Measurements from ENCODE around the gene KY.

Gene KY

DNA sequence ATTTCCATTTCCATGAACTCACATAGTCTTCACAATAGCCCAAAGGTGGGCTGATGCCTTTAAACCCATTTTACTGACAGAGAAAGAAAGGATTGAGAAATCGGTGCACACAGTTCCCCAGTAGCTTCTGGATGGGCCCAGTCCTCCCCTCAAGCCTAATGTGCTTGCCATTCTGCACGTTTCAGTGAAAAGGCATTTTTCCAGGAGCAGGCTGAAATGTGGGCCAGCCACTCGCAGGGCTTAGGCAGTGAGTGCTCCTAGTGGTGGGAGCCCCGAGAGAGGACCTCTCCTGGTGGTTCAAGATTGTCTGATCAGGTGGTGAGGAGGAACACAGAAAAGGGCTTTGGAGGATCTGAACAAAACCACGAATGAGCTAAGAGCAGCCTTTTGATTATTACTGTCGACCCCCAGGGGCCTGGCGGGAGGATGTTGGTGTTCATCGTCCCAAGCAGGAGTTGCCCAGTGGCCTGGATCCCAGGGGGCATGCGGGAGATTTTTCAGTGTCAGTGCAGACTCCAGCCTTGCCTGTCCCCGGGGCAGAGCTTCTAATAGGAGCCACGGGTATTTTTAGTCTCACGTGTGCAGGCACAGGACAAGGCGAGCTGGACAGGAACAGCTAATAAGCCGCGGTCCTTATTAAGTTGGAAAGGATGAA, 8.7 kb upstream of the KY start:
- Mint-ChIP-seq H3K9me3 (peaks cover 2% of the 10 kb centered on the region), H3K27me3 (no peaks in the 10 kb centered on the region), H3K36me3 (ENCODE audit: low read depth) (no peaks in the 10 kb centered on the region), H3K27ac (no peak overlapping the region), H3K4me1 (ENCODE audit: low read depth) (no peaks in the 10 kb centered on the region), H3K4me3 (no peak overlapping the region)
- no peak for DNase-seq

DNA sequence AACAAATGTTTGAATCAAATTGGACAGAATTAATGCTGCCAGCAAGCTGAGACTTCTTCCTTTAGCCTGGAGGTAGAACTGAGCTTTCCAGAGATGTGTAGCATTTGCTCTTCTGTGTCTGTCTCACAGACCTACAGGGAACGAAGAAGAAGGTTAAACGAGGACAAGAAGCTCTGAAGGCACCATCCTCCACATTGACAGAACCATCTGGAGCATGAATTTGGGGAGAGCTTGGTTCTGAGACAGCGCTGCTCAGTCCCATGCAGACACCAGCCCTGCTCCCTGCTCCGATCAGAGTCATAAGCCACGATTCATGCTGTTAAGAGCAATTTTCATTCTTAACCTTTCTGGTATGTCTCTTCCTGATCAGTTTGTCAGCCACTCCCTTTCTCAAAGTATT, 7.7 kb upstream of the KY start:
- Mint-ChIP-seq H3K27ac (no peak overlapping the region), H3K4me1 (ENCODE audit: low read depth) (no peaks in the 10 kb centered on the region), H3K4me3 (no peak overlapping the region), H3K9me3 (peaks cover 2% of the 10 kb centered on the region), H3K27me3 (peaks cover 4% of the 10 kb centered on the region), H3K36me3 (ENCODE audit: low read depth) (no peaks in the 10 kb centered on the region)
- no peak for DNase-seq

DNA sequence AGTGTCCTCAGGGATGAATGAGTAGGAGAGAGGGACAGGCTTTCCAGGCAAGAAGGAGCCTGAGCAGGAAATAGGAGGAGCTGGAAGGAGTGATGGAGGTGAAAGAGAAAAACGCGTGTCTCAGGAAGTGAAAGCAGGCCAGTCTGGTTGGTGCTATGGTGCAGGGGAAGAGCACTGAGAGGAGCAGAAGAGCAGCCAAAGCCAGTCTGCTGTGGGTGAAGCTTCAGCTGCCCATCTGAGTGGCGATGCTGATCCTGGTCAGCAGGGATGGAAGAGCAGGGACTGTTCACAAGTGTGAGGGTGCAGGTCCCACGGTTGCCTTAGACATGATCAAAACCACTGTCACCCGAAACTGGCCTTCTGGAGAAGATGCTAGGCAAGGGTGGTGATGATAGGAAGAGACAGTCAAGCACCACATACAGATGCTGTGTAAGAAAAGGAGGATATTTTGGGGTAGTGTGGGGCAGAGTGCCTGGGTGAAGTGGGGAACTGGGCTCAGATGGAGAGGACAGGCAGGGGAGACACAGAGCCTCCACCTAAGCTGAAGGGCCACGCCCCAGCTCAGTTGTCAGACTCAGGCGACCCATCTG, 5.5 kb upstream of the KY start:
- Mint-ChIP-seq H3K4me1 (ENCODE audit: low read depth) (peaks cover 2% of the 10 kb centered on the region), H3K36me3 (ENCODE audit: low read depth) (no peaks in the 10 kb centered on the region), H3K4me3 (no peak overlapping the region), H3K9me3 (no peaks in the 10 kb centered on the region), H3K27ac (no peak overlapping the region), H3K27me3 (peaks cover 17% of the 10 kb centered on the region)
- DNase-seq: no peak

DNA sequence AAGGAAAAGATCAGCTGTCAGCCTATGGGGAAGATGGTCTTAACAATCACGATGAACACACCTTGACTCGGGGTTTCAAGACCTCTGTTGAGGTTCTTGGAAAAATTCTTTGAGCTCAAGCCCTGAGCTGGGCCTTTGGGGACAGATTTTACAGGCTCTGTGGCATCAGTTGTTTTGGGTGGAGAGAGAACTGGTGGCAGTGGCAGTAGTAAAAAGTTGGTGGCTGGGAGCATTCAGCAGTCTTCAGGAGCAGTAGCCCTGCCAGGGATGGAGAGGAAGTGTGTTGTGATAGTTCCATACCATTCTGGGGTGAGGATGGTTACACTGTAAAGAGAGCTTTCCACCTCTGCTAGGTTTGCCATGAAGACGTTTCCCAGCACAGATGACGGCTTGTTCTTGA, 4.9 kb upstream of the KY start:
- Mint-ChIP-seq H3K9me3 (no peaks in the 10 kb centered on the region), H3K4me1 (ENCODE audit: low read depth) (peaks cover 4% of the 10 kb centered on the region), H3K36me3 (ENCODE audit: low read depth) (no peaks in the 10 kb centered on the region), H3K27ac (no peak overlapping the region), H3K27me3 (peaks cover 22% of the 10 kb centered on the region), H3K4me3 (no peak overlapping the region)
- no peak for DNase-seq

DNA sequence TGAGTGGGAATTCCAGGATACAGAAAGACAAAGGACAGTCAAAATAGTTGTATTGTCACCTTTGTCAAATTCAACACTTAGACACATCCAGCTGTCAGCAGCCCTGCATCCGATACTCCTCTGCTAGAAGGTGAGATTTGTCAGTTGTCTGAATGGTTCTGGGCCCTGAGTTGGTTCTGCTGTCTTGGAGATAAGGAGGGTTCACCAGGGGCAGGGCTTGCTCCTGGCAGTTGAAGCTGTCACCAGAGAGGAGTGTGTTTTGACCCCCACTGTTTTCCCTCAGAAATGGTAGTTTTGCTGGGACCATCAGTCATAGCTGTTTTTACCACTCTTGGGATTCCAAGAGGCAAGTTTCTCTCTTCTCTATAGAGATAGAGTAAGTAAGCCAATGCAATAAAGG, 3.2 kb upstream of the KY start:
- Mint-ChIP-seq H3K9me3 (no peaks in the 10 kb centered on the region), H3K27me3 (peaks cover 34% of the 10 kb centered on the region), H3K4me3 (no peak overlapping the region), H3K36me3 (ENCODE audit: low read depth) (no peaks in the 10 kb centered on the region), H3K4me1 (ENCODE audit: low read depth) (peaks cover 6% of the 10 kb centered on the region), H3K27ac (no peak overlapping the region)
- no peak for DNase-seq

DNA sequence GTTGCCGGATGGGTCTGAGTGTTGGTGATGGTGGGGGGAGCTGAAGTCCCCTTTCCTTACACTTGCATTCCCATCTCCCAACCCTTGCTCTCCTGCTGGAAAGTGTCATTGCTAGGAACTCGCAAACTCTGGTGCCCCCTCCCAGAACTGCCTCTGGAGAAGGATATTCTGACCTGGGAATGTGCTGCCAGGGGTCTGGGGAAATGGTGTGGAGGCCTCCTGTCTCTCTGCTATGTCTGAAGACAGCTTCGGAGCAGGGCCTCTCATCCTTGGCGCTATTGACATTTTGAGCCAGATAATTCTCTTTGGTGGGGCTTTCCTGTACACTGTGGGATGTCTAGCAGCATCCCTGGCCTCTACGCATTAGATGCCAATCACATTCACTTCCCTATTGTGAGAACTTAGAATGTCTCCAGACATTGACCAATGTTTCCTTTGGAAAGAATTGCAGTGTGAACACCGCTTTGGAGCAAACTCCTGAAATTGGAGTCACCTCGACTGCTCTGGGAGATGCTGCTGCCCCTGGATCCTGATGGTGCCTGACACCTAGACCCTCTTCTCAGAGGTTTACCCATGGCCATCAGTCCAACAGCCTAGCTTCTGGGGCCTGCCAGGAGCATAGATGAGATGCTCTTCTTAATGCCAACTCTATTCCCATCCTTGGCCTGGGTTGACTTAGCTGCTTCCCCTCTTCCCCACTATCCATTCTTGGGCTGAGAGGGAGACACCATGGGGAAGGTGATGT, 2.2 kb upstream of the KY start:
- Mint-ChIP-seq H3K4me3 (no peak overlapping the region), H3K27ac (no peak overlapping the region), H3K36me3 (ENCODE audit: low read depth) (no peaks in the 10 kb centered on the region), H3K9me3 (no peaks in the 10 kb centered on the region), H3K4me1 (ENCODE audit: low read depth) (peaks cover 6% of the 10 kb centered on the region), H3K27me3 (peaks cover 34% of the 10 kb centered on the region)
- DNase-seq: no peak

DNA sequence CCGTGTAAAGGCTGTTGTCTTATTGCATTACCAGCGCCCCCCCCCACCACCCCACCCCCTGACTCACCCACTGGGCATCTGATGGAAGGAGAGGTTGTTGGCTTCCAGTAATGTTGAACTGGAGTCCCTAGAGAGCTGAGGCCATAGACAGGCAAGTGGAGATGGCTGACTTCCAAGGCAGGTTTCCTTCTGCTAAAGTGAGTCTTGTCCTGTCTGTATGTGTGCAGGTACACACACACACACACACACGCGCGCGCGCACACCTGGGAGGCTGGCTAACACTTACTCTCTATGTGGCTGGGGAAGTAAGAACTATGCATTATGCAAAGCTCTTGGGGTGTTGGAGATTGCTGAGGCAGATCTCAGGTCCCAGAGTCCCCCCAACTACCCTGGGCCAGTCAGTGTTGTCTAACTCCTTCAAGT, 1.6 kb upstream of the KY start:
- no peak for DNase-seq
- Mint-ChIP-seq H3K4me3 (no peak overlapping the region), H3K36me3 (ENCODE audit: low read depth) (no peaks in the 10 kb centered on the region), H3K27me3 (peaks cover 34% of the 10 kb centered on the region), H3K27ac (no peak overlapping the region), H3K9me3 (no peaks in the 10 kb centered on the region), H3K4me1 (ENCODE audit: low read depth) (peaks cover 6% of the 10 kb centered on the region)

DNA sequence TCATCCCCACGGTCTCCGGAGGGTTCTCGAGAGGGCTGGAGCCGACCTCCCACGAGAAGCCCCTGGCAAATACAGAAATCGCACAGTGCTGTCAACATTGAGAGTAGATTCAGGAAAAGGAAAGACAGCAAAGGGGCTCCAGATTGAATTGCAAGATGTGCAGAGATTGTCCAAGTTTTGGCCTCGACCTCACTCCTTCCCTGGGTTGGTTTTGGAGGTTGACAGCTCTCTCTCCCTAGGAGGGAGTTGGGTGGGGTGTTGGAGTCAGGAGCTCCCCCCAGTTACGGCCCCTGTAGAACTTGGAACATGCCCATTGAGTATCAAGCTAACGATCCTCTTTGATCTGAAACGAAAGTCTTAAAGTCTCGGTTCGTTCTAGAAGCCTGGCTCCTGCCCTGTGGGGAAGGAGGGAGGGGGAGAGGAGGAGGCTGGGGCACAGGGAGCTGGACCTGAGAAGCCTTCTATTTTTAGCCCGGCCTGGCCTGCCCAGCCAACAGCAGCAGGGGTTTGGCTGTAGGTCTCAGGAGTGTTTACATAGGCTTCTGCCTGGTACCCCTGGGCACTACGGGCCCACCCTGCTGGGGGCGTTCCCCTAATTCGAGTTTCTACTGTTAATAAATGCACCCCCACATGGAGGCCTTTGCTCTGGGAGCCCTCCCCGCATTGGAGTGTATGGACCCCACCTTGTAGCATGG, 672 bp upstream of the KY start:
- no peaks in the 10 kb centered on the region for H3K36me3 Mint-ChIP-seq (ENCODE audit: low read depth)
- peaks cover 34% of the 10 kb centered on the region for H3K27me3 Mint-ChIP-seq
- H3K4me1 Mint-ChIP-seq (ENCODE audit: low read depth): peaks cover 6% of the 10 kb centered on the region
- no peaks in the 10 kb centered on the region for H3K9me3 Mint-ChIP-seq
- DNase-seq: no peak
- no peak overlapping the region for H3K27ac Mint-ChIP-seq
- H3K4me3 Mint-ChIP-seq: no peak overlapping the region

DNA sequence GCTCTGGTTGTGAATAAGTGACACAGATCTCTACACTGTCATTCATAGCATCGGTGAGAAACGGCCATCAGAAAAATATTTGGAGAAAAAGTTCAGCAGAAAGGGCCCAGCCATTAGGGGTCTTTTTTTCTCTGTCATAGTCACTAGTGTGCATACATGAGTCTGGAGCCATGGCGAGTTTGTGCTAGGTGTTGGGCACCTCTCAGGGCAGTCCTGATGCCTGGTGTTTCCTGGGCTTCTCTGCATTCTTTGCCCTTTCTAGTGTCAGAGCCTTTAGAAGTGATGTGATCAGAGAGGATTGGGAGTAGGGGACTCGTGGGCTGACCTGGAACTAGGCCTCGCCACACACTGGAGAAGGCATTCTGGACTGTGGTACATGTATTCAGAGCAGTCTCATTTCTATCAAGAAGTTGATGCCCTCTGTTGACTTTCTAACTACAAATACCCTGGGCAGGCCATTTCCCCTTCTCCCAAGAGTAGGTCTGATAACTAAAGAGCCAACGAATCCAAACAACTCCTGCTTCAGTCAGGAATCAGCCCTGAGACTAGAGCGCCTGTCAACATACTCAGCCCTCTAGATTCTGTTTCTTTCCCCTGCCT, 1.6 kb downstream of the KY start:
- Mint-ChIP-seq H3K9me3 (no peaks in the 10 kb centered on the region), H3K27me3 (peaks cover 34% of the 10 kb centered on the region), H3K36me3 (ENCODE audit: low read depth) (no peaks in the 10 kb centered on the region), H3K4me3 (no peak overlapping the region), H3K27ac (no peak overlapping the region), H3K4me1 (ENCODE audit: low read depth) (peaks cover 6% of the 10 kb centered on the region)
- DNase-seq: no peak

DNA sequence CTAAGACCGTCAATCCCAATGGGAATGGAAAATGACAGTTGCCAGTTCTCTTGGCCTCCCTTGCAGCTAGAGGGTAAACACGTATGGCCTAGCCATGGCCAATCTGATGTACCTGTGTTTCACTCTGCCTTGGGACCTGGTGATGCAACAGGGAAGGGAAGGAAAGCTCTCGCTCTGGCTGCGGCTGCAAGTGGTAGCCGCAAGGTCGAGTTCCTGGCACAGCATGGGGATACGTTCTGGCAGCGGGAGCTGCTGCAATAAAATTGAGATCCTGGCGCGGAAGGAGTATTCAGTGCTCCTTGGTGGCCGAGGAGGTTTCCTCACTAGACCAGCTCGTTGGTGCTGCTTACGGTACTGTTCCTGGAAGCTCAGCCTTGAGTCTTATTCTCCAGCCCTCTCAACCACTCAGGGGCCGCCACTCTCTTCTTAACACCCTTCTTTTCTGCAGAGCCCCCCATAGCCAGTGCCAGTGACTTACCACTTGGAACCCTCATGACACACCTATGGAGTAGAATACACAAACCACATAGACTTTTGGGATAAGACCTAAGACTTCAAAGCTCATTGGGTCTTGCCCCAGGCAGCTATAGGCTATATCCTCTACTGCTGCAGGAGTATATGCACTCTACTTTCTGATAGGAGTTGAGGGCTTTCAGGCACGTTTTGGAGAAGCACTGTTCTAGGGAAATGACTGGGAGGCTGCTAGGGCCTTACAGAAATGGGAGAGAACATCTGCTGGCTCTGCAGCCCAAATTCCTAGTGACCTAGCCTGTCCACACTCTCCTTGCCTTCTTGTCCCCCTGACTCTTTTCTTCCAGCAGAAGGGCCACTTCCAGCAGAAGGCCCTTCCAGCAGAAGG, 2.7 kb downstream of the KY start:
- no peak for DNase-seq
- H3K36me3 Mint-ChIP-seq (ENCODE audit: low read depth): no peaks in the 10 kb centered on the region
- H3K27me3 Mint-ChIP-seq: peaks cover 31% of the 10 kb centered on the region
- no peak overlapping the region for H3K27ac Mint-ChIP-seq
- no peaks in the 10 kb centered on the region for H3K9me3 Mint-ChIP-seq
- H3K4me1 Mint-ChIP-seq (ENCODE audit: low read depth): peaks cover 6% of the 10 kb centered on the region
- H3K4me3 Mint-ChIP-seq: no peak overlapping the region

DNA sequence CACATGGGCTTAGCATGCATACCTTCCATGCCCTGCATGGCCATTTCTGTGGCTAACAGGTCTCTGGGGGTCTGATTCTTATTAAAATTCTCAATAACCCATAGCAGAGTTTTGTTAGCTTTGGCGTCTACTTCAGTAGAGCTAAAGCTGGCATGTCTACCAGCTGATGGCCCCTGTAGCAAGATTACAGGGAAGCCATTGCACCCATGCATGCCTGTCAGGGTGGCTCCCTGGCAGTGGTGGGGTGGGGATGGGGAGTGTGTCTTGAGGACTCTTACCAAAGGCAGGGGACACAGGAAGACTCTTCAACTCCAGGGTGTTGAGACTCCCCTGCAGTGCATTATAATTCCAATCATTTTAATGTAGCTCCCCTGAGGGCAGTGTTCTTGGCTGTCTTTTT, 4.7 kb downstream of the KY start:
- no peaks in the 10 kb centered on the region for H3K9me3 Mint-ChIP-seq
- no peak overlapping the region for H3K27ac Mint-ChIP-seq
- peaks cover 15% of the 10 kb centered on the region for H3K27me3 Mint-ChIP-seq
- H3K4me1 Mint-ChIP-seq (ENCODE audit: low read depth): peaks cover 2% of the 10 kb centered on the region
- no peak overlapping the region for H3K4me3 Mint-ChIP-seq
- DNase-seq: no peak
- no peaks in the 10 kb centered on the region for H3K36me3 Mint-ChIP-seq (ENCODE audit: low read depth)

DNA sequence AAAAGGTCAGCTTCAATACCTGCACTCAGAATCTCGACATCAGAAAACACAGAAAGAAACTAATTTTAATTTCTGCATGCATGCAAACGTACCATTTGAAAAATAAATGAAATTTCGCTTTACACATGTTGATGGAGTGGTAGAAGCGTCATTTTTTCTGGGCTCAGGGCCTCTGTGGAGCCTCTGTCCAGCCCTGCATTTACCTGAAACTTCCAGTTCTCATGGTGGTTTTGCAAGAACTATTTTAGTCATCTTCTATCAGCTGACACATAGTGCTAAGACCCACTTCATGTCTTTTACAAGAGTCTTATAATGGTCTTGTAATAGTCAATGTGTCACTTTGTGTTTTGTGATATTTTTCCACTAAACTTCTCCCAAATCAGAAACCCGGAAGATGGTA, 5.3 kb downstream of the KY start:
- no peak overlapping the region for H3K4me3 Mint-ChIP-seq
- H3K27me3 Mint-ChIP-seq: peaks cover 12% of the 10 kb centered on the region
- no peak for DNase-seq
- H3K27ac Mint-ChIP-seq: no peak overlapping the region
- H3K4me1 Mint-ChIP-seq (ENCODE audit: low read depth): peaks cover 2% of the 10 kb centered on the region
- H3K36me3 Mint-ChIP-seq (ENCODE audit: low read depth): no peaks in the 10 kb centered on the region
- H3K9me3 Mint-ChIP-seq: no peaks in the 10 kb centered on the region

DNA sequence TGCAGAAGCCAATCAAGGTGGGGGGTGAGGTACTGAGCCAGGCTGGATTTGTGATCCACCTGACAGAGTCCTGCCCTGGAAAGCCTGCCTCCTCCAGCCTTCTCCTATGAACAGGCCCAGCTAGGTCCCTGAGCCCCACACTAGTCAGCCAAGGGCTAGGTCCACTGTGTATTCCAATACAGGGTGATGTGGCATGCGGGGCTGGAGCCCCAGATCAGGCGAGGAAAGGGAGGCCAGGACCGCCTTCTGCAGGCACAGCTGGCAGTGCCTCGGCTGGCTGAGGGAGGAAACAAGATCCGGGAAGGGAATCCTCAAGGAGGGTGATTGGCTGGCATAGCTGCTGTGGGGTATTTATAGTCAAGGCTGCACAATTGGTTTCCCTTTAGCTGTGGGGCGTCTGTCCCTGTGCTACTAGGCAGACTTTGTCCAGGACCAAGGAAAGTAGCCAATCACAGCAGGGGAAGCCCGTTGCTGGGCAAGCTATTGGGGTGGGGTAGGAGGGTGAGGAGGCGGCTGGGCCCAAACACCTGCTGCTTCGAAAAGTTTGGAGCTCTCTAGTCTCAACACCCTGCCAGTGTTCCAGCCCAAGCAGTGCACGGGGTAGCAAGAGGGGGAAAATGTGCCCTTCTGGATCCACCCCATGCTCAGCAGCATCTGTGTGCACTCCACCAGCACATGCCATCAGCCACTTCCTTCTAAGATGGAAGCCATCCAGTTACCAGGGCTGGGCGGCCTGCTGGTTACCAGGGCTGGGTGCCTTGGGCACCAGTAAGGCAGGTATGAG, 5.9 kb downstream of the KY start:
- H3K4me3 Mint-ChIP-seq: no peak overlapping the region
- no peak for DNase-seq
- H3K36me3 Mint-ChIP-seq (ENCODE audit: low read depth): no peaks in the 10 kb centered on the region
- H3K27me3 Mint-ChIP-seq: peaks cover 6% of the 10 kb centered on the region
- no peak overlapping the region for H3K27ac Mint-ChIP-seq
- H3K9me3 Mint-ChIP-seq: no peaks in the 10 kb centered on the region
- H3K4me1 Mint-ChIP-seq (ENCODE audit: low read depth): no peaks in the 10 kb centered on the region
